Endodermal cell (in vitro differentiated cells): ENCODE measurements around the gene WFS1. TPM values are rescaled to one million over a fixed set of nuclear protein-coding genes. Genes with fewer than 3 reads are reported as not detected.

ENCODE experiments used
- DNase-seq: peaks from one replicate; pipeline ENCODE4 v3.0.0-alpha.2; 2017
- H3K27ac ChIP-seq: 2 replicates; pipeline ENCODE4 v1.5.1; 2013; ENCODE audit warnings: mild to moderate bottlenecking, low read depth, low read length, moderate library complexity
- H3K27me3 ChIP-seq: 2 replicates; pipeline ENCODE4 v1.6.1; 2013; ENCODE audit warnings: mild to moderate bottlenecking, low read length, moderate library complexity; ENCODE audit not compliant: insufficient read depth, control insufficient read depth, poor library complexity, severe bottlenecking
- H3K36me3 ChIP-seq: 2 replicates; pipeline ENCODE4 v1.7.0; 2013; ENCODE audit warnings: mild to moderate bottlenecking, low read length, moderate library complexity; ENCODE audit not compliant: control insufficient read depth, insufficient read depth
- H3K4me1 ChIP-seq: one replicate; pipeline ENCODE4 v1.7.0; 2013; ENCODE audit warnings: low read length; ENCODE audit not compliant: control insufficient read depth, insufficient read depth
- H3K4me3 ChIP-seq: 2 replicates; pipeline ENCODE4 v1.5.1; 2013; ENCODE audit warnings: mild to moderate bottlenecking, low read length, moderate library complexity
- H3K9ac ChIP-seq: 2 replicates; pipeline ENCODE4 v1.6.1; 2013; ENCODE audit warnings: mild to moderate bottlenecking, low read length, moderate library complexity; ENCODE audit not compliant: poor library complexity, severe bottlenecking; ENCODE audit errors: extremely low read depth
- H3K9me3 ChIP-seq: 2 replicates; pipeline ENCODE4 v1.6.1; 2013; ENCODE audit warnings: mild to moderate bottlenecking, low read length, moderate library complexity; ENCODE audit not compliant: control insufficient read depth
- H3K27ac Mint-ChIP-seq: 2 replicates; pipeline ENCODE4 v1.8.0; 2020; ENCODE audit warnings: mixed read lengths
- H3K27me3 Mint-ChIP-seq: 2 replicates; pipeline ENCODE4 v1.8.0; 2021; ENCODE audit warnings: mild to moderate bottlenecking, mixed read lengths; ENCODE audit not compliant: insufficient read depth
- H3K36me3 Mint-ChIP-seq: 2 replicates; pipeline ENCODE4 v1.8.0; 2020; ENCODE audit warnings: low read depth, mixed read lengths
- H3K4me1 Mint-ChIP-seq: 2 replicates; pipeline ENCODE4 v1.8.0; 2020; ENCODE audit warnings: mixed read lengths
- H3K4me3 Mint-ChIP-seq: 2 replicates; pipeline ENCODE4 v1.8.0; 2020; ENCODE audit warnings: mild to moderate bottlenecking, moderate library complexity, mixed read lengths
- H3K9me3 Mint-ChIP-seq: 2 replicates; pipeline ENCODE4 v1.8.0; 2020; ENCODE audit warnings: mild to moderate bottlenecking, mixed read lengths
- WGBS, 2 experiments: methylation state at CpG; one replicate each; pipeline versions ENCODE4 v1.1.5 to v1.1.7; 2013; ENCODE audit warnings: missing lambda C conversion rate in 2 of 2, mixed read lengths in 1 of 2; ENCODE audit not compliant: insufficient coverage in 1 of 2, insufficient read length in 1 of 2; 5-methylcytosine and 5-hydroxymethylcytosine counted together
- total RNA-seq, 2 donors: library from RNA; stranded (reverse); fragmentation: NEBNext Ultra II Directional in 1 of 2; extraction: Animal tissue kit (Norgen Biotek cat#: 25700) in 1 of 2; gene quantifications; 2 replicates in 1 of 2; 3 replicates in 1 of 2; pipeline ENCODE4 v1.2.1, GENCODE V29; 2021
- TF ChIP-seq, protein P1 (sequence below): fragments of 200-600 bp; sonication (generic); conservative IDR thresholded peaks from 2 replicates; pipeline ENCODE4 v1.5.0; 2021; ENCODE audit warnings: antibody characterized with exemption, mild to moderate bottlenecking

The WFS1 gene
- total RNA-seq, 2 donors from 2014 or later = 25.3 to 26.1 TPM

DNA sequence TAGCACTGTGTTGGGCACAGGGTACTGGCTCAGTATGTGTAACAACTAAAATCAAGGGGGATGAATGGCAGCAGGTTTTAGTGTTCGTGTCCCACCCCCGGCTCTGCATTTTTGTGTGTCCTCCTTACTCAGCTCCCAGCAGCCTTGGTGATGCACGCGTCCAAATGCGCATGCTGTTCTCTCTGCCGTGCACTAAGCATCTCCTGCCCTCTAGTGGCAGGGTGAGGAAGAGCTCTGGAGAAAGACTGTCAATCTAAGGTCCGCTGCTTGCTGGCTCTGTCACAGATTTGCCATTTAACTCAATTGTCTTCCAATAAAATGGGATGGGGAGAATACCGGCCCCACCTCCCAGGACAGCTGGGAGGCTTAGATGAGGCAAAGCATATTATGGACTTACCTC, 61.4 kb downstream of the WFS1 start:
- H3K9me3 Mint-ChIP-seq = peaks cover 16% of the 10 kb centered on the region
- peak; percentile 73 for DNase-seq
- 91 to 100% methylated on average over 3 to 8 of the region's 8 CpGs for WGBS, 2 experiments
- H3K27me3 Mint-ChIP-seq = no peaks in the 10 kb centered on the region
- TF ChIP-seq, protein P1, sequence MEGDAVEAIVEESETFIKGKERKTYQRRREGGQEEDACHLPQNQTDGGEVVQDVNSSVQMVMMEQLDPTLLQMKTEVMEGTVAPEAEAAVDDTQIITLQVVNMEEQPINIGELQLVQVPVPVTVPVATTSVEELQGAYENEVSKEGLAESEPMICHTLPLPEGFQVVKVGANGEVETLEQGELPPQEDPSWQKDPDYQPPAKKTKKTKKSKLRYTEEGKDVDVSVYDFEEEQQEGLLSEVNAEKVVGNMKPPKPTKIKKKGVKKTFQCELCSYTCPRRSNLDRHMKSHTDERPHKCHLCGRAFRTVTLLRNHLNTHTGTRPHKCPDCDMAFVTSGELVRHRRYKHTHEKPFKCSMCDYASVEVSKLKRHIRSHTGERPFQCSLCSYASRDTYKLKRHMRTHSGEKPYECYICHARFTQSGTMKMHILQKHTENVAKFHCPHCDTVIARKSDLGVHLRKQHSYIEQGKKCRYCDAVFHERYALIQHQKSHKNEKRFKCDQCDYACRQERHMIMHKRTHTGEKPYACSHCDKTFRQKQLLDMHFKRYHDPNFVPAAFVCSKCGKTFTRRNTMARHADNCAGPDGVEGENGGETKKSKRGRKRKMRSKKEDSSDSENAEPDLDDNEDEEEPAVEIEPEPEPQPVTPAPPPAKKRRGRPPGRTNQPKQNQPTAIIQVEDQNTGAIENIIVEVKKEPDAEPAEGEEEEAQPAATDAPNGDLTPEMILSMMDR = peak; percentile 82
- Histone ChIP-seq H3K27ac (no peak overlapping the region), H3K4me1 (no peaks in the 10 kb centered on the region), H3K9me3 (peaks cover 12% of the 10 kb centered on the region), H3K27me3 (no peaks in the 10 kb centered on the region), H3K9ac (no peak overlapping the region), H3K36me3 (peaks cover 4% of the 10 kb centered on the region), H3K4me3 (no peak overlapping the region)
- H3K27ac Mint-ChIP-seq = no peak overlapping the region
- peaks cover 27% of the 10 kb centered on the region for H3K36me3 Mint-ChIP-seq
- H3K4me1 Mint-ChIP-seq = no peaks in the 10 kb centered on the region
- no peak overlapping the region for H3K4me3 Mint-ChIP-seq

DNA sequence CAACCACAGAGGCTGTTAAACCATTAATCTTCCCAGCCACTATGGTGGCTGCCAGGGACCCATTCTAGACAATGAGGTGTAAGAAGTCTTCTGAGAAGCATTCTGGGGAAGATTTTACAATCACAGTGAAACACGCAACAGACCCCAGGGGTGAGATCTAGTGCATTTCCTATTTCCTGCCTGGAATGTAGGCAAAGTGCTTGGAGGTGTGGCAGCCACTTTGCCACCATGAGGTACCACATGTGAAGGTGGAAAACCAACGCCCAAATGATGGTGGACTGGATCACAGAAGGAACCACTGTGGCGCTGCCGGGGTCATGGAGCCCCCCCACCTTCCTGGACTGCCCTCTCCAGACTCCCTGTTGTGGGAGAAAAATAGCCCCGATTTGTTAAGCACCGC, 61.8 kb downstream of the WFS1 start:
- no peak overlapping the region for H3K27ac Mint-ChIP-seq
- H3K4me1 Mint-ChIP-seq = no peaks in the 10 kb centered on the region
- Histone ChIP-seq H3K36me3 (peaks cover 4% of the 10 kb centered on the region), H3K27me3 (no peaks in the 10 kb centered on the region), H3K4me3 (no peak overlapping the region), H3K9me3 (peaks cover 12% of the 10 kb centered on the region), H3K27ac (no peak overlapping the region), H3K9ac (no peak overlapping the region), H3K4me1 (no peaks in the 10 kb centered on the region)
- 93 to 97% methylated on average over 5 to 6 of the region's 6 CpGs for WGBS, 2 experiments
- peaks cover 24% of the 10 kb centered on the region for H3K36me3 Mint-ChIP-seq
- TF ChIP-seq, protein P1 = no peak
- no peak overlapping the region for H3K4me3 Mint-ChIP-seq
- H3K9me3 Mint-ChIP-seq = peaks cover 16% of the 10 kb centered on the region
- DNase-seq = no peak
- H3K27me3 Mint-ChIP-seq = no peaks in the 10 kb centered on the region

DNA sequence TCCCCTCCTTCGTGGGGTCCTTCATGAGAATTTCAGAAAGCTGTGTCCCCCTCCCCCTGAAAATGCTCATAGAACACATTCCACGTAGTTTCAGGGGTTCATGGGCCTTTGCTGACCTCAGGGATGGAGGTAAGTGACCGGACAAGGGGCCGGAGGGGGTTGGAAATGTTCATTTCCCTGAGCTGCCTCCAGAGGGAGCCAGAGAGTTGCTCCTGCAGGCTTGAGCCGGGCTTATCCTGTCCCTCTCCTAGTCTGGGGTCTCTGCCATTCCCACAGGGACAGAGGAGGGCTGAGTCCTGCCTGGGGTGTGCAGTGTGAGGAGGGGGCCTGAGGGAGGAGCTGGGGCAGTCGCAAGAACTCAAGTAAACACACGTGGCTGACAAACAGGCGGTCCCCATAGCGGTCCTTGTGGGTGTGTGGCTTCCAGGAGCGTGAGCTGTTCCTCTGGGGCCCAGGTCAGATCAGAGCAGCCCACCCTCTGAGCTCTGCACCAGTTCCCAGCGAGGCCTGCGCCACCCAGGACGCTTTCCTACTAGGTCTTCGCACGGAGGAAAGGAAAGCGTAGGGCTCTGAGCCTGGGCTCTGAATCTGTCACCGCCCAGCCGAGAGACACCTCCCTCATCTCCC, 62.5 kb downstream of the WFS1 start:
- no peak overlapping the region for H3K27ac Mint-ChIP-seq
- H3K27me3 Mint-ChIP-seq = no peaks in the 10 kb centered on the region
- H3K4me1 ChIP-seq = no peaks in the 10 kb centered on the region
- no peak overlapping the region for H3K4me3 Mint-ChIP-seq
- peaks cover 16% of the 10 kb centered on the region for H3K9me3 Mint-ChIP-seq
- H3K27me3 ChIP-seq = no peaks in the 10 kb centered on the region
- H3K4me1 Mint-ChIP-seq = peaks cover under 1% of the 10 kb centered on the region
- peaks cover 24% of the 10 kb centered on the region for H3K36me3 Mint-ChIP-seq
- H3K9me3 ChIP-seq = peaks cover 12% of the 10 kb centered on the region
- H3K9ac ChIP-seq = no peak overlapping the region
- no peak overlapping the region for H3K4me3 ChIP-seq
- DNase-seq = peak; percentile 88
- TF ChIP-seq, protein P1 = peak; percentile 91
- H3K27ac ChIP-seq = no peak overlapping the region
- H3K36me3 ChIP-seq = peaks cover 4% of the 10 kb centered on the region
- WGBS, 2 experiments = 73 to 77% methylated on average over 15 to 18 of the region's 18 CpGs
